ENCODE measurements around the gene APOE. TPM values are rescaled to one million over a fixed set of nuclear protein-coding genes. Genes with fewer than 3 reads are reported as not detected.

APOE gene
- total and polyA plus RNA-seq, 9 of the 15 experiments (the other 6 are each of a cell fraction or from before 2014, with no cell fraction given): 0.14 to 180 (median 58.1) TPM; not detected in 1

DNA sequence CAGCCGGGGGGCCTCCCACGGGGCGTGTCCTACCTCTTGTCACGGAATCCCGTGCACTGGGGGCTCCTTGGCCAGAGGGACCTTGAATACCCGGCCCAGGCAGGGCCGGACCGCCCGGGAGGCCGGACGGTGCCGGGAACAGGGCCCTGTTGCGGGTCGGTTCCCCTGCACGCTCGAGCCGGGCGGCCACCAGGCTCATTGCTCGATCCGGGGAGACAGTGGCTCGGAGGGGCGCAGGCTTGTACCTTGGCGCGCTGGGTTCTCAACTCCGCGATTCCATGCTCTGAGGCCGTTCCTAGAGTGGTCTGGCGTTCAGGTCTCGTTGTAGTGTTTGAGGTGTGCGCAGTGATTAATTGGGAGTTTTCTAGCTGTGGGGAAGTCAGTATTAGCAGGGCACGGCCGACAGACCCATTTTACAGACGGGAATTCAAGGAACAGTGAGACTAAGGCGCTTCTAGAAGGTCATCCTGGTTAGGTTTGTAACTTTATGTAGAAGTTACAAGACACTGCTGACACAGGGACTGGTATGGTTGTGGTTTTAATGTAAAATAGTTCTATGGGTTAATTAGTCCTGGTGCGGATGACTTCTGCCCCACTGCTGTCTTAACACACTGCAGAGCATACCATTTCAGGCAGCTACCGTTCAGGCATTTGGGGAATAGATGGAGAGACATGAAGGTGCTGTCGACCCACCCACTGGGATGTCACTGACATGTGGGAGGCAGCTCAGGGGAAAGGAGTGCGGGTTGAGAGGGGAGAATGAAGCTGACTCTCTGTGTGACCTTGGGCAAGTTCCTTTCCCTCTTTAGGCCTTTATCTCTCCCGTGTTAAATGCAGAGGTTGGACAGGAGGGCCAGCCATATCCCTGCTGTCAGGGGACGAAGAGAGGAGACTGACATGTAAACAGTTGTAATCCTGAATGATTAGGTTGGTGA is 50.2 kb downstream of the APOE start (continued):
- TF ChIP-seq, protein P1, sequence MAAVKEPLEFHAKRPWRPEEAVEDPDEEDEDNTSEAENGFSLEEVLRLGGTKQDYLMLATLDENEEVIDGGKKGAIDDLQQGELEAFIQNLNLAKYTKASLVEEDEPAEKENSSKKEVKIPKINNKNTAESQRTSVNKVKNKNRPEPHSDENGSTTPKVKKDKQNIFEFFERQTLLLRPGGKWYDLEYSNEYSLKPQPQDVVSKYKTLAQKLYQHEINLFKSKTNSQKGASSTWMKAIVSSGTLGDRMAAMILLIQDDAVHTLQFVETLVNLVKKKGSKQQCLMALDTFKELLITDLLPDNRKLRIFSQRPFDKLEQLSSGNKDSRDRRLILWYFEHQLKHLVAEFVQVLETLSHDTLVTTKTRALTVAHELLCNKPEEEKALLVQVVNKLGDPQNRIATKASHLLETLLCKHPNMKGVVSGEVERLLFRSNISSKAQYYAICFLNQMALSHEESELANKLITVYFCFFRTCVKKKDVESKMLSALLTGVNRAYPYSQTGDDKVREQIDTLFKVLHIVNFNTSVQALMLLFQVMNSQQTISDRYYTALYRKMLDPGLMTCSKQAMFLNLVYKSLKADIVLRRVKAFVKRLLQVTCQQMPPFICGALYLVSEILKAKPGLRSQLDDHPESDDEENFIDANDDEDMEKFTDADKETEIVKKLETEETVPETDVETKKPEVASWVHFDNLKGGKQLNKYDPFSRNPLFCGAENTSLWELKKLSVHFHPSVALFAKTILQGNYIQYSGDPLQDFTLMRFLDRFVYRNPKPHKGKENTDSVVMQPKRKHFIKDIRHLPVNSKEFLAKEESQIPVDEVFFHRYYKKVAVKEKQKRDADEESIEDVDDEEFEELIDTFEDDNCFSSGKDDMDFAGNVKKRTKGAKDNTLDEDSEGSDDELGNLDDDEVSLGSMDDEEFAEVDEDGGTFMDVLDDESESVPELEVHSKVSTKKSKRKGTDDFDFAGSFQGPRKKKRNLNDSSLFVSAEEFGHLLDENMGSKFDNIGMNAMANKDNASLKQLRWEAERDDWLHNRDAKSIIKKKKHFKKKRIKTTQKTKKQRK (IDR thresholded peaks at IDR 0.05; ENCODE audit: borderline replicate concordance, low read depth, low read length): no peak
- TF ChIP-seq FOXK1 (CRISPR knock-in tag; IDR thresholded peaks at IDR 0.05; ENCODE audit: borderline replicate concordance) (0 out of 2 replicates have a peak, but pooled peaks have one; percentile 28), PTRF (tag; IDR thresholded peaks at IDR 0.05) (no peak), TAF7 (tag; IDR thresholded peaks at IDR 0.05) (0 out of 2 replicates have a peak, but pooled peaks have one; percentile 45), ZNF384 (IDR thresholded peaks at IDR 0.05; ENCODE audit: low read depth, low read length) (no peak), KAT8 (IDR thresholded peaks at IDR 0.05; ENCODE audit: low read depth) (no peak), MCM5 (IDR thresholded peaks at IDR 0.05; ENCODE audit: low read depth) (no peak), SIX5 (IDR thresholded peaks at IDR 0.05; ENCODE audit: borderline replicate concordance in 1 of 2, insufficient read depth in 1 of 2, low read depth in 1 of 2, low read length in 2 of 2) (no peak), ZNF197 (CRISPR knock-in tag; IDR thresholded peaks at IDR 0.05; ENCODE audit: low read depth) (no peak), CBFA2T3 (IDR thresholded peaks at IDR 0.05) (no peak), ZC3H4 (CRISPR knock-in tag; IDR thresholded peaks at IDR 0.05; ENCODE audit: borderline replicate concordance) (no peak), HMGN3 (IDR thresholded peaks at IDR 0.05; ENCODE audit: borderline replicate concordance, extremely low read depth, insufficient read length, low read depth, low read length) (peak; percentile 30), TFAM (CRISPR knock-in tag; conservative IDR thresholded peaks at IDR 0.05) (no peak), EZH2 (IDR thresholded peaks at IDR 0.05; ENCODE audit: borderline replicate concordance, low read depth, low read length) (no peak), DIDO1 (tag; IDR thresholded peaks at IDR 0.05; ENCODE audit: low read depth) (no peak)
- TF ChIP-seq, protein P2, sequence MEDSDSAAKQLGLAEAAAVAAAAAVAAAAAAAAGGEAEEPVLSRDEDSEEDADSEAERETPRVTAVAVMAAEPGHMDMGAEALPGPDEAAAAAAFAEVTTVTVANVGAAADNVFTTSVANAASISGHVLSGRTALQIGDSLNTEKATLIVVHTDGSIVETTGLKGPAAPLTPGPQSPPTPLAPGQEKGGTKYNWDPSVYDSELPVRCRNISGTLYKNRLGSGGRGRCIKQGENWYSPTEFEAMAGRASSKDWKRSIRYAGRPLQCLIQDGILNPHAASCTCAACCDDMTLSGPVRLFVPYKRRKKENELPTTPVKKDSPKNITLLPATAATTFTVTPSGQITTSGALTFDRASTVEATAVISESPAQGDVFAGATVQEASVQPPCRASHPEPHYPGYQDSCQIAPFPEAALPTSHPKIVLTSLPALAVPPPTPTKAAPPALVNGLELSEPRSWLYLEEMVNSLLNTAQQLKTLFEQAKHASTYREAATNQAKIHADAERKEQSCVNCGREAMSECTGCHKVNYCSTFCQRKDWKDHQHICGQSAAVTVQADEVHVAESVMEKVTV (CRISPR knock-in tag; IDR thresholded peaks at IDR 0.05): no peak
- TF ChIP-seq, protein P3, sequence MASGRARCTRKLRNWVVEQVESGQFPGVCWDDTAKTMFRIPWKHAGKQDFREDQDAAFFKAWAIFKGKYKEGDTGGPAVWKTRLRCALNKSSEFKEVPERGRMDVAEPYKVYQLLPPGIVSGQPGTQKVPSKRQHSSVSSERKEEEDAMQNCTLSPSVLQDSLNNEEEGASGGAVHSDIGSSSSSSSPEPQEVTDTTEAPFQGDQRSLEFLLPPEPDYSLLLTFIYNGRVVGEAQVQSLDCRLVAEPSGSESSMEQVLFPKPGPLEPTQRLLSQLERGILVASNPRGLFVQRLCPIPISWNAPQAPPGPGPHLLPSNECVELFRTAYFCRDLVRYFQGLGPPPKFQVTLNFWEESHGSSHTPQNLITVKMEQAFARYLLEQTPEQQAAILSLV (tag; IDR thresholded peaks at IDR 0.05): no peak
- TF ChIP-seq, protein P4, sequence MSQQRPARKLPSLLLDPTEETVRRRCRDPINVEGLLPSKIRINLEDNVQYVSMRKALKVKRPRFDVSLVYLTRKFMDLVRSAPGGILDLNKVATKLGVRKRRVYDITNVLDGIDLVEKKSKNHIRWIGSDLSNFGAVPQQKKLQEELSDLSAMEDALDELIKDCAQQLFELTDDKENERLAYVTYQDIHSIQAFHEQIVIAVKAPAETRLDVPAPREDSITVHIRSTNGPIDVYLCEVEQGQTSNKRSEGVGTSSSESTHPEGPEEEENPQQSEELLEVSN (IDR thresholded peaks at IDR 0.05; ENCODE audit: borderline replicate concordance in 1 of 2, extremely low read depth in 1 of 2, insufficient read depth in 1 of 2, insufficient read length in 1 of 2, low read depth in 1 of 2, low read length in 1 of 2, poor library complexity in 1 of 2, severe bottlenecking in 1 of 2): no peak
